Activated naive CD8-positive, alpha-beta T cell treated with anti-CD3 and anti-CD28 coated beads, Interleukin-2, amount 50 U/mL, for 16 hours (primary cell): ENCODE measurements around the gene TCF4.

ENCODE experiments used
- DNase-seq: peaks from one replicate; pipeline ENCODE4 v3.0.0-alpha.2; 2020; ENCODE audit warnings: low read depth, low spot score

The TCF4 gene

DNA sequence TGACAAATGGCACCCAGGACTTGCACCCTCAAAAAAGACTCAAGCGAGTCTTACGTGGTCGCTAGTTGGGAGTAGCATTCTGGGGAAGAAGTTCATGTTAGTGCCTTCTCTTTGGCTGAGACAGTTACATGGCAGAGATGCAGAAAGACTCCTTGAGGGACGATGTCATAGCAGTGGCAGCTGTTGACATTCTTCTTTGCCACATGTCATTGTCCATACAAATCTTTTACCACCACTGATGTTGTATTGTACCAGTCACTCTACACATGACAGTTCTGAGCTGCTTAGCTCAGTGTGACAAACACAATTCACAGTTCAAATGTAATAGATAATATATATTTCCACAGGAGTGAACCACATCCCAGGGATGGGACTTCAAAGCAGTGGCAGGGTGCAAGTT is 197.1 kb downstream of the TCF4 start:
- DNase-seq: no peak

DNA sequence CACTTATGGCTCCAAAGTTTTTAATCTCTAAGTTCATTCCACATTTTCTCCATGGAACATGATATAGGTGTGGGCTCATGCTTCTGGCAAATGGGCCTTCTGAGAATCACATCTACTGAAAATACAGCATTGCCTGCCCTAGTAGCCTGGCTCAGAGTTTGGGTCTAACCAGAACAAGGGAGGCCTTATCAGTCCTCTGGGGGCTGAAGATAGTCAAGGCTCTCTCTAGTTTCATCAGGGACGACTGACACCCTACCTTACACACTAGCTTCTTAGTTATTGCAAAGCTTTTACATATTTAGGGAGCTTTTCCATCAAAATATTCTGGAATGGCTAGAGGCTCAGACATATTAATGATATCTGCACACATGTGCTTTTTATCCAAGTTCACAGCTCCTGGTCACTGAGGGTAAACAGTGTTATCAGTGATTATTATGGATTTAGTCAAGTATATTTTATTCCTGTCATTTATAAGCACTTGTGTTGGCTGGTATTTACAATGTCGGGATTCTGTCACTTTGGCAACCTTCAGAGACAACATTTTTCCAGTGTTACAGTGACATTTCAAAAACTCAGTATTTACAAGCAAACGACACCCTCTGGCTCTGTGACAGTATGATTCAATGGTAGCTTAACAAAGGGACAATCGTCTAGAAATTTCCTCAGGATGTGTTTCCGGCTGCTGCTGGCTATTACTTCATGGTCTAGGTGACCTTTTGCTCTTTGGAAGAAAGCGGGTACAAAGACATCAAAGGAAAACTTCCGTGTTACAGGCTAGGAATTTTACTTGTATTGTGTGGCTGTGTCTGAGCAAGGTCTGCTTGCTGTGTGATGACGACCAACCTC is 200.6 kb downstream of the TCF4 start:
- no peak for DNase-seq

DNA sequence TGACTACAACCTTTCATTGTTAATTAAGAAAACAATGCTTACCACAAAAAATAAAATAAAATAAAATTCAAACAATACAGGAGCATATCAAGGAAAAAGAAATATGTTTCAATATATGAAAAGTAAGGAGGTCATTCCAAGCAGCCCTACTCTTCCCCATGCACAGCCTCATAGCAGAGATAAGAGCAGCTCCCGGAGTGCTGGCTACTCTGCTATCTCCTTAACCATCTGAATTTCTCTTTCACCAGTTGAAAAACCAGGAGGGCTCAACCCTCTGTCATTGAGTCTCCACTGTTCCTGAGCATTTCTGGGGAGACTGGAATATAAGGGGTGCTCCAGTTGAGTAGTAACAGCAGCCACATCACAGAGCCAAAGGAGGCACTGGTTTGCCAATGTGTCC is 201.4 kb downstream of the TCF4 start:
- DNase-seq: no peak

DNA sequence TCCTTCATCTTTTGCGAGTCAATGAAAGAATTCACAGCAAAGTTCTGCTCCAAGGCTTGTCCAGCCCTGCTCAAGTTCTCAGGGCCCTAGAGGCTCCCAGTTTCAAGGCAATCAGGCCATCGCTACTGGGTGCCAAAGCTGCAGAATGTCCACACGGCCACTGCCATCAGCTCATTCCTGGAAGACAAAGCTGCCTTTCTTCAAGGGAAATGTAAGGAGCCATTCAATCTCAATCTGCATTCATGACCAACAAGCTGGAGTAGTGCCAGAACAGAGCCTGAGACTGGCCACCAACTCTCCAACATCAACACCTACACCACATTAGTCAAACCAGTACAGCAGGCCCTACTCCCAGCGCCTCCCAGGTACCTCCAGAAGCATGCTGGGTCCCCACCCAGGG is 202.2 kb downstream of the TCF4 start:
- DNase-seq: no peak

DNA sequence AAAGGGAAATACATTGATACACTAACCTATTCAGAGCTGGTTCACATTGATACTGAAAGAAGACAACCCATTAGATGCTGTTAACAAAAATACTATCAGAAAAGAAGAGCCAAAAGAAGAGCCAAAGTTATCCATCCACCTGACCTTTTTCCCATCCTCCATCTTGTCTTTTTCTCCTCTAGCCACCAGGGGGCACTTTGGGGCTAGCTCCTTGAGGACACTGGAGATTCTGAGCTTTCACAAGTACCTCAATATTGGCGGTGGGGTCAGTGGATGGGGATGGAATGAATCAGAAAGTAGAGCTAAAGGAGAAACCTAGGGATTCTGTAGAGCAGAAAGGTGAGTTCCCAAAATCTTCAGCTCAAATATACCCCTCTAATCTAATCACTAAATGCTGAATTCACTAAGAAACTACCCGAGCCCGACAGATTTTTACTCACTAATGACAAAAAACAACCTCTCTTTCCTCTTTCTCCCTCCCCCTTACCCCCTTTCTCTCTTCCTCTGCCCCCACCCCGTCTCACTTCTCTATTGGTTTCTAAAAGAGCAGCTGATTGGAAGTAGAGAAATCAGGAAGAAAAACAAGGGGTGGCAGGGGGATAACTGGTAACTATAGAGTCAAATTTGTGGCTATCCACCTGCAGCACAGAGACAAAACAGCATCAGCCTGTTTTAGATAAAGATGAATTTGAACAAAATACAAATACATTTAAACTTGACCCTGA is 203.3 kb downstream of the TCF4 start:
- DNase-seq: no peak

DNA sequence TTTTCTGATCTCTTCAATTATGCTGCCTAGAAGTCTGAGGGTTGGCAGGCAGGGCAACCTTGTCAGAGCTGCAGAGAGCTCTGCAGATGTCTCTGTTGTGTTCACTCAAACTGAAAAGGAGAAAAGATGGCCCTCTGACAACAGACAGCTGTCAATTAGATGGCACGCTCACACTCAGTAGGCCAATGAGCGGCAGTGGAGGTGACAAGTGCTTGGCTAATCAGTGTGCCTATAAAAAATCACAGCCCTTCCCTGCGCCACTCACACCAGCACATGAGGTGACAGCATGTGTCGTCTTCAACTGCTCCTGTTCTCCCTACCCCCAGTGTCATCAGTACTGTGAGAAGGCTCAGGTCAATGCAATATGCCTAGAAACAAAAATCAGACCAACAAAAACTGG is 203.9 kb downstream of the TCF4 start:
- DNase-seq: no peak

DNA sequence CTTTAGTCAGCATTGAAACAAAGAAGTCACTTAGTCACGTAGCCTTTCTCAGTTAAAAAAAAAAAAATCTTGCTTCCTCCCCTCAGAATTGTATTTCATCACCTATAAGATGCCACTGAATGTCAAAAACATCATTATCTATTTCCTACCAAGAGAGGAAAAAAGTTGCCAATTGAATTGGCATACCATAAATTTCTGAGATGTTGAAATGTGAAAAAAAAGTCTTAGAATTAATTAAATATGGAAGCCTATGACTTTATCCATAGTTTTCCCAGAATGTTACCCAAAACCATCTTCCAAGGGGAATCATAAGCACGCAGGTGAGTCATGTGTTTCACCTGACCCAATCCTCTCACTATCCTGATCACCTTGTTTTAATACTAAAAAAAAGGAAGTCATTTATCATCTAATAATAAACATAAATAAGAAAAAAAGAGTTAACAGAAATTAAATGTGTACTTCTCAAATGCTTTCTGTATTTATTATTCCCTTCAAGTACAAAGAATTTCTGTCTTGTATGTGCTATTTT is 205.7 kb downstream of the TCF4 start:
- DNase-seq: no peak

DNA sequence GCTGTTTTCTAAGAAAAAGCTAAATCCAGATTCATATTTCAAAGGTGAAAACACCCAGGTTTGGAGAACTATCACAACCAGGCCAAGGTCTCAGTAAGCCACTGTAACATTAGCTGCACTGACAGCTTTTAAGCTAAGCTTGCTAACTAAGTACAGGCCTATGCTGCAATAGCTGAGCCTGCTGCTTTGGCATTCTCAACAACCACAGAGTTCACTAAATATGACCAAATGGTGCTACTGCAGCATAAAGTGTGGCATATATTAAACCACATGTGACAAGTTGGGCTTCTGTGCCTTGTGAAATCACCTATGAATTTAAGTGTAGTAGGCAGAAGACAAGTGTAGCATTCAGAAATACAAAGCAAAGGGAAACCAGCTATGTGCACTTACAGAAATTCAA is 206.7 kb downstream of the TCF4 start:
- no peak for DNase-seq

DNA sequence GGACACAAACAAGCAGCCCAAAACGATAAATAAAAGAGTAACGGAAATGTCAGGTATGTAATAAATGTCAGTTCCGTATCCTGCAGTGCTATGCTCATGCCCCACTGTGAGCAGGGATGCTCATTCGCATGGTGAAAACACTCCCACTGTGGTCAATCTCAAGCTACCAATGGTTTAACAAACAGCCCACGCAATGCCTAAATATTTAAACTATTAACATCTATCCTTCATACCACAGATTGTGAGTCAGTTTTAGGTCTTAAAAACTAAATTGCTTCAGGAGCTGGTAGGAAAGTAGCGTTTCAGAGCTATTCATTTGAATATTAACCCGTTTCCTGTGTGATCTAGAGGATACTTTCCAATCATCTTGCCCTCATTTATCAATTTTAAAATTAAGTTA is 207.4 kb downstream of the TCF4 start:
- no peak for DNase-seq

DNA sequence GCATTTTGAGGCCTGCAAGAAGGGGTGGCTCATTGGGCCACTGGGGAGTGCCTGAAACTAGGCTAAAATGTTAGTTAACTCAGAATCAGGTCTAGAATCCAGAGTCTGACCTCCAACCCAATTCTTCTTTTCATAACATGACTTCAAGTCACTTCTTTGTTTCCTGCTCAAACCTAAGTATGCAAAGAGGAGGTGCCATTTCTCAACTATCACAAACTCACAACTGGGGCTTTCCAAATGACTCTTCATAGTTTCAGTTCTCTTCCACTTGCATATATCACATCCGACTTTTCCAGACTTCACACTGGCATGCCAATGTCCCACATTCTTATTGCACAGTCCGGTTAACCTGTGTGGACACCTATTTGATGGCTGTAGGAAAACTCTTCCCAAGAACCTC is 211.6 kb downstream of the TCF4 start:
- no peak for DNase-seq

DNA sequence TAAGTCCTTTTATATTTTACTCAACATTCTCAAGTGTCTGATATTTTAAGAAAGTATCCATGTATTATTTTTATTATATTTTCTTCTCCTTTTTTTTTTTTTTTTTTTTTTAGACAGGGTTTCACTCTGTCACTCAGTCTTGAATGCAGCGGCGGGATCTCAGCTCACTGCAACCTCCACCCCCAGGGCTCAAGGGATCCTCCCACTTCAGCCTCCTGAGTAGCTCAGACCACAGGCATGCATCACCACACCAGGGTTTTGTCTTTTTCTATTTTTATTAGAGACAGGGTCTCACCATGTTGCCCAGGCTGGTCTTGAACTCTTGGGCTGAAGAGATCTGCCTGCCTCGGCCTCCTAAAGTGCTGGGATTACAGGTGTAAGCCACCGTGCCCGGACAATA is 212.1 kb downstream of the TCF4 start:
- no peak for DNase-seq

DNA sequence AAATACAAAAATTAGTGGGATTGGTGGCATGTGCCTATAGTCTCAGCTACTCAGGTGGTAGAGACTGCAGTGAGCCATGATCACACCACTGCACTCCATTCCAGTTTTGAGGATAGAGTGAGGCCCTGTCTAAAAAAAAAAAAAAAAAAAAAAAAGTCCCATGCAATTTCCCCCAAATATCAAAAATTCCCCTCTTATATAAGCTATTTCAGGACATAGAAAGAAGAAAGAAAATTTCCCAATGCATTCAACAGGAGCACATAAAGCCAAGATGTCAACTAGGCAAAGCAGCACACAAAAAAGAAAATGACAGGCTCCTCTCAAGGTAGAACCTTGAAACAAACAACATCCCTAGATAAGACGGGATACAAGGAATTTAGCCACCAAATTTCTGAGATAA is 213.3 kb downstream of the TCF4 start:
- DNase-seq: no peak

DNA sequence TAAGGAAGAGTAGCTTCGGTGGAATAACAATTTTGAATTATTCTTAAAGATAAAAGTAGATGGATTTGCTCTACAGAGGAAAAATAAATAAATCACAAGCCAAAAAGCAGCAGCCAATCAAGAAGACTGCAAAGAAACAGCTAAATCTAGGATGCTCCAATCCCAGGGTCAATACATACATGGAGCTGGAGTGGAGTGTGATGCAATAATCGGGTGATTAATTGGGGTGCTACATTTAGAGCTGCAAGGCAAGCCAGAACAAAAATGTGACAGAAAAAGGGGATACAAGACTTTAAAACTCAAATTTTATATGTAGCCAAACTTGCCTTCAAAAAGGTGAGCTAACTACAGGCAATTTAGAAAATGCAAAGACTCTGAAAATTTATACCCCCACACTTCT is 215.8 kb downstream of the TCF4 start:
- DNase-seq: no peak

DNA sequence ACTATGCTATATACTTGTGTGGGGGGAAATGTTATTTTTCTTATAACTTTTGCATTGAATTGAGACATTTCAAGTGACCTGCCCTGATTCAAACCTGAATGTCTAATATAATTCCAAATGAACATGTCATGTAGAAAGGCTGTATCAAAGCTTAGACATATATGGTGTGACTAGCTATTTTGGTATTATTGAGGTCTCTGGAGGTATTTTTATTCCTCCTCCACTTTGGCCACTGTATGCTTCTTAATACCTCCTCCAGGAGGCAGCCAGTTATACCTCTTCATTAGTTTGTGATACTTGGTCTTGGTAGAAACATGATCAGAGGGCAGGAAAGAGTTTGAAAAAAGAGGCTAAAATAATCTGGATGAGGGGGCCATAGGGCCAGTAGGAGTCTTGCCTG is 217.1 kb downstream of the TCF4 start:
- no peak for DNase-seq

DNA sequence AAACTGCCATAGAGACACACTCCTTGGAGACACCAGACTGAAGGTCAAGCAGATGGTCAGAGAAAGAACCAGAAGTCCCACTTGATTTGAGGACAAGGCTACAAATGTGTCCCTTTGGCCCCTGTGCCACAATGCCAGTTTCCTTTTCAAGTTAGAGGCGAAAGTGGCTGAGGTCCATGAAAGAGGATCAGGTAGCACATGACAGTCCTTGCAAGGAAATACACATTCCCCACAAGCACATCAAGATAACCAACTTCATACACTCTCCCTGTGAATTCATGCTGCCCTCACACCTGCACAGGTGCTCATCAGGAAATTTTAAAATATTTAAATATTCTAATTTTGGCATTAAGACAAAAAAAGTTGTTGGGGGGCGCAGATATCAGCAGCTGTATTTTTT is 218.6 kb downstream of the TCF4 start:
- no peak for DNase-seq

DNA sequence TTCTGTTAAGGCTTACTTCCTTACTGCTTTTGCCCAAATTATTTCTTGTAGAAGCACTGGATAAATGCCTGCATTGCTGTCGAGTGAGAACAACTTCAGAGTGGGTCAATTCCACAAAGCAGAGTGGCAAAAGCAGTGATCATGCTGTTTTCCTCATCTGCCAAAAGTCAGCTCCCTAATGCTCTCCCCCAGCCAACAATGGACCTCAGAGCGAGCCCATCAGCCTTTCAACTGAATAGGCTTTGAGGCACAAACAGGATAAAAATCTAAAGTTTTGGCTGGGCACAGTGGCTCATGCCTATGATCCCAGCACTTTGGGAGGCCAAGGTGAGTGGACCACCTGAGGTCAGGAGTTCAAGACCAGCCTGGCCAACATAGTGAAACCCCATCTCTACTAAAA is 222.7 kb downstream of the TCF4 start:
- DNase-seq: no peak

DNA sequence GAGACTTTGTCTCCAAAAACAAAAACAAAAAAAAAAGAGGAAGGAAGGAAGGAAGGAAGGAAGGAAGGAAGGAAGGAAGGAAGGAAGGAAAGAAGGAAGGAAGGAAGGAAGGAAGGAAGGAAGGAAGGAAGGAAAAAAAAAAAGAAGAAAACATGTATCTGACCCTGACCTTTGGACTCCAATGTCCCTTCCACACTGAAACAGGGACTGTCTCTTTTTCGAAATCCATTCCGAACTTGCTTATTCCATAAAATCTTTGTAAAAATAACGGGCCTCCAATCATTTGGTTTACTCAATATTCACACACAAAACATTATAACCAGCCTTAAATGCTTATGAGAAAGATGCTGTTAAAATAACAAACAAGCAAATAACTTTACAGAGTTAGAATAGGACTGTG is 225.7 kb downstream of the TCF4 start:
- DNase-seq: no peak

DNA sequence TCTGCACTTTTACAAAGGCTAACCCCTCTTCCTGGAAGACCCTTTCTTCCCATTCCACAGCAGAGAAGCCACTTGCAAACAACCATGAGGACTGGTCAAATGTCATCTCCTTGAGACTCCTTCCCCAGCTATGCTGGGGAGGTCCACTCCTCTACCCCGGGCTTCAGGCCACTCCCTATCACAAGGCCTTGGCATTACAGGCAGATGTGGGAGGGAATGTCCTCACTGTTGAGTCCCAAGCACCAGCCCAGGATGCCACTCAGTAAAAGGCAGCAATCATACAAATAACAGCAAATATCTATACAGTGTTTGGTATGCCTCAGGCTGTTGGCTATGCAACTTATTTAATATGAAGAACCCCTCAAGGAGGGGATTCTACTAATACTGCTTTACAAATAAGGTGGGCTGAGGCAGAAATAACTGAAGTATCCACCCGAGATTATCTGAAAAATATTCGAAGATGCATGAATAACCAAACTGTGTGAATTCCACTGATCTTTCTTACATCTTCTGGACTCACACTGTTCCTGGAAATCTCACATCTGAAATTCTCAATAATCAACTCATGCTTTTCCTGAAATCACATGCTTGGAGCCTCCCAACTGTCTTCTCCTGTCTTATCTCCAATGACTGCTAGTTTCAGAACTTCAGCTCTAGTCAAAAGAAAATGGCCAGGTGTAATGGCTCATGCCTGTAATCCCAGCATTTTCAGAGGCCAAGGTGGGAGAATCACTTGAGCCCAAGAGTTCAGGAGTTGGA is 226.3 kb downstream of the TCF4 start:
- no peak for DNase-seq

DNA sequence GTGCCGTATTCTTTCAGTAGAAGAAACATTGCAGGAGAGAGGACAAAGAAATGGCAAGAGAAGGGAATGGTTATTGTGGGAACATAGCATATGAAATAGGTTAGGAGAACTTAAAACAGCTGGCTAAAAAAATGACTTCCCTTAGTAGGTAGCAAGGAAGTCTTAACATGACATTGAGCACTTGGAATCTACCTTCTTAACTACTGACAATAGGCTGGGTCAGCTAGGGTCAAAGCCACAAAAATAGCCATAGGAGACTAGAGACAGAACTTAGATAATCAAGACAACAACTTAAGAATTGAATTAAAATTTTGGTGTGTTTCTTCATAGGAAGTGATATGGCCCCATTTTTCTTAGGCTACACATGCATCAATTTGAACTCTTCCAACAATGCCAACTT is 227.9 kb downstream of the TCF4 start:
- no peak for DNase-seq

DNA sequence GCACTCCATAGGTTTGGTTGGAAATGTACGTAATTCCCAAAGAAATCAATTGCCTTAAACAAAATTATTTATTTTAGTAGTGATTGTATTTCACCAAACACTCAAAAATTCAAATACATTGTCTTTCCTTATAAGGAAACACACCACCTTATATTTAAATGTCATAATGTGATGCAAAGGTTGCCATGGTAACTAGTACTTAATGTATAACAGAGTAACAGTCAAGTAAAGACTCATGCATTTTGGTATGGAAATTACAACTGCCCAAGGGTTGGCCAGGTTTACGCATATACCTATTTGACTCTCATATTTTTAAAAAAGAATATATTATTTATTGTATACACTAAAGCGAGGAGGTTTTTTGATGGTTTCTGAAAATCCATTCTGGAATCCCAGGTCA is 231.2 kb downstream of the TCF4 start:
- no peak for DNase-seq

DNA sequence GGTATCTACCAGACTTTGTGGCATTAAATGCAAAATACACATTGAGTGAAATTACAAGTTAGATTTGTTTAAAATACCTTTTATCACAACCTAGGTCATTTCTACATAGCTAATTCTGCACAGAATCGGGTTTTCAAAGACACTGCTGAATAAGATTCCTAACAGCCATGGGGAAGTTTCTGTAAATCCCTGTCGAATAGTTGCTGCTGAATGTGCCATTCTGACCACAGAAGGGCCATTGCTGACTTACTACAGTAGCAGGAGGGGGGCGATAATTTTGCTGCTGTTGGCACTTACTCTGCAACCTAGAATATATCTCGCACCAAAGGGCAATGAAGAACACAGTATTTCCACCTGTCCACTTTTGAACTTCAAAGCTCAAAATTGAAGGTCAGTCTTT is 232.8 kb downstream of the TCF4 start:
- no peak for DNase-seq

DNA sequence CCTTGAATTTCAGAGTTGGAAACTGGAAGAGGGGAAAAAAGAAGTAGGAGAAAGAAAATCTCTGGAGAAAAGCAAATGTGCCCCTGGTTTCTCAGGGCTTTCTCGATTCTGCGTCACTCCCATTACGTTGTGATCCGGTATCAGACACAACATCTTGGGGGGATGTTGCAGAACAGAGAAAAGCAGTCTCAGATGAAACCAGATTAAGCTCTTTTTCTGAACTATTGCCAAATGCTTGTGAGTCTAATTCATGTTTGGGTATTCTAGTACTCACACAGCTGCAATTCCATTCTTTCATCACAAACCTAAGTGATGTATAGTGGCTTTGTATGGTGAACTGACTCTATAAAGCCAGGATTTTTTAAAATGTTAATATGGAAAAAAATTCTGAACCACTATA is 233.2 kb downstream of the TCF4 start:
- DNase-seq: no peak
